Spleen (tissue), 7 donors: ENCODE data around the gene KRTAP5-7.

Source experiments
- CTCF ChIP-seq, 11 experiments: fragments of 200-600 bp in 7 of 11; fragments of 450-650 bp in 4 of 11; sonication (generic) in 4 of 11; IDR thresholded peaks in 8 of 11; conservative IDR thresholded peaks in 3 of 11; 1 replicate in 7 of 11; 2 replicates in 4 of 11; pipeline versions ENCODE4 v1.4.0 to v1.8.0; 2016 to 2021; ENCODE audit warnings: antibody characterized with exemption in 11 of 11, inconsistent platforms in 4 of 11, mild to moderate bottlenecking in 1 of 11
- POLR2A ChIP-seq, 3 donors: fragments of 450-650 bp; IDR thresholded peaks; one replicate each; pipeline ENCODE4 v1.5.1; 2017; ENCODE audit warnings: antibody characterized with exemption in 3 of 3, mild to moderate bottlenecking in 1 of 3
- POLR2AphosphoS5 ChIP-seq, 3 donors: sonication (generic); formaldehyde crosslinking; IDR thresholded peaks; one replicate each; pipeline ENCODE4 v1.5.1; 2017; ENCODE audit warnings: antibody characterized with exemption in 3 of 3
- donor health status: DM: no; HTN: no; CAD: no; lungs with moderate emphysema.
- donor health status: DM: no; HTN: no; CAD: no.
- donor health status: DM: no; HTN: no; CAD: no.

- no peak for TF ChIP-seq CTCF (IDR thresholded peaks at IDR 0.05 in 8 of 11, conservative IDR thresholded peaks at IDR 0.05 in 3 of 11)
- no peak for TF ChIP-seq POLR2A (IDR thresholded peaks at IDR 0.05)
- no peak for TF ChIP-seq POLR2AphosphoS5 (IDR thresholded peaks at IDR 0.05)
These were observed 15.3 kb downstream of the KRTAP5-7 start for GRCh38 chr11:71542382-71542781.
